Spinal cord (tissue), 10 donors: Measurements from ENCODE around the gene GMDS. TPM values are rescaled to one million over a fixed set of nuclear protein-coding genes. Genes with fewer than 3 reads are reported as not detected.

ENCODE experiments used
- DNase-seq, 6 donors: peaks; one replicate each; pipeline versions ENCODE4 v3.0.0 to v3.0.0-alpha.2; 2013 to 2015; ENCODE audit warnings: low spot score in 6 of 6, low read depth in 4 of 6
- H3K27ac ChIP-seq: one replicate; pipeline ENCODE4 v1.5.1; 2013; ENCODE audit warnings: low read depth, low read length, control low read depth
- H3K27me3 ChIP-seq: one replicate; pipeline ENCODE4 v1.6.1; 2013; ENCODE audit warnings: low read length; ENCODE audit not compliant: control insufficient read depth, insufficient read depth
- H3K36me3 ChIP-seq: one replicate; pipeline ENCODE4 v1.6.1; 2013; ENCODE audit warnings: low read length; ENCODE audit not compliant: control insufficient read depth, insufficient read depth
- H3K4me1 ChIP-seq: one replicate; pipeline ENCODE4 v1.6.1; 2013; ENCODE audit warnings: low read length; ENCODE audit not compliant: control insufficient read depth, insufficient read depth
- H3K4me3 ChIP-seq: one replicate; pipeline ENCODE4 v1.5.1; 2013; ENCODE audit warnings: low read depth, low read length, control low read depth
- H3K9me3 ChIP-seq: one replicate; pipeline ENCODE4 v1.6.1; 2013; ENCODE audit warnings: low read length; ENCODE audit not compliant: control insufficient read depth, insufficient read depth
- WGBS: methylation state at CpG from one replicate; pipeline ENCODE4 v1.1.5; 2013; ENCODE audit warnings: missing lambda C conversion rate; ENCODE audit not compliant: insufficient coverage; 5-methylcytosine and 5-hydroxymethylcytosine counted together
- polyA plus RNA-seq, 2 donors: library from polyadenylated mRNA; unstranded; fragments of 120-200 nt; gene quantifications; one replicate each; pipeline ENCODE4 v1.2.1, GENCODE V29; 2013; ENCODE audit not compliant: insufficient read length in 2 of 2
- total RNA-seq, 2 donors: library from RNA; depleted of rRNA in 1 of 2; stranded (reverse); fragments of 120-200 nt in 1 of 2; fragments of >200 nt in 1 of 2; gene quantifications; one replicate each; pipeline versions ENCODE4 v1.2.3 to v1.2.4, GENCODE V29; 2013 to 2014
- donor health status: healthy.

The GMDS gene
- total and polyA plus RNA-seq, 4 donors: 35.3 to 87.4 (median 49.6) TPM

DNA sequence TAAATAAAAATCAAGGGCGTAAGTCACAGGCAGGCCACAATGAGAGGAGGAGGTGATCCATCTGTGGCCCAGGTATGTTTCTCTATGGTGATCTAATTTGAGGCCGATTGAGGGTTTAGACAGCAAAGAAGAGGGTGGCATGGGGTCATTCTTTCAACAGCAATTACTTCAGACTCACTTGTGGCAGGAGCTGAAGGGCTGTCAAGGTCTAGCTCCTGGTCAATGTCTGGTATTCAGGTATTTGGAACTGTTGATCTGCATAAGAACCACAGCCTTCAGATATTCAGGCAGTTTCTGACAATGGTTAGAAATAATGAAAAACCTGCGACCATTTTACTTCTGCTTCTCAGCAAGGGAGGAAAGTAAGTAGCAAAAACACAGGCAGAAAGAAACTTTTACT is 376.1 kb downstream of the GMDS start:
- peak overlapping the region; percentile 74 for H3K27ac ChIP-seq
- H3K4me1 ChIP-seq: peaks cover 16% of the 10 kb centered on the region
- no CpG with 5 or more reads among the region's 3 CpGs for WGBS
- H3K36me3 ChIP-seq: no peaks in the 10 kb centered on the region
- no peaks in the 10 kb centered on the region for H3K9me3 ChIP-seq
- H3K4me3 ChIP-seq: no peak overlapping the region
- peaks cover 26% of the 10 kb centered on the region for H3K27me3 ChIP-seq
- DNase-seq: no peak

DNA sequence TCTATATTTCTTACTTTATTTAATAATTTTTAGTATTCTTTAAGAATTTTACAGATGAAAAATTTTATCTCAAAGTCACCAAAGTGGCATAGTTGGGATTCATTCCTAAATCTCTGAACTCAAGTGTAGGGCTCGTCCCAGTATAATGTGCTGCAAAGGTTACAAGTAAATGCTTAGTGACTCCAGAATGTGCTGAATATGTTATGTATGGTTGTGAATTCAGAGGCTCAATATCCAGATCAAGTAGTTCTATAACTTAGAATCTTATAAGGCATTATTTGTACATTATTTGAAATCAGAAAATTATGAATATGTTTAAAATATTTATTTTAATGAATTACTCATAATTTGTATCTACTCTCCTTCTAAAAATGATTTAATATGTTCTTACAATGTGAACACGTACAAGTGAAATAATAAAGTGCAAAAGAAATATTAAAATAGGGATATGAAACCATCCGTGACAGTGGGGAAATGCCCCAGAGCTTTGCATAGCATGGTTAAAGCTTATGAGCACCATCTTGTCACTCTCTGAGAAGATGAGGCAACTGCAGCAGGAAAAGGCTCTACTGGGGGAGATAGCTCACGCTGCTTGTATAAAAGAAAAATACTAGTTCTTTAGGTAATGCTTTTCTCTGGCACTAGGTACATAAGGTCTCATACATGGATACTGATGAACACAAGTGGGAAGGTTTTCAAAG is 376.7 kb downstream of the GMDS start:
- Histone ChIP-seq H3K4me1 (peaks cover 13% of the 10 kb centered on the region), H3K4me3 (no peak overlapping the region), H3K36me3 (no peaks in the 10 kb centered on the region), H3K9me3 (no peaks in the 10 kb centered on the region), H3K27ac (no peak overlapping the region), H3K27me3 (peaks cover 23% of the 10 kb centered on the region)
- DNase-seq: no peak
- WGBS: 100% methylated on average over 2 of the region's 4 CpGs

DNA sequence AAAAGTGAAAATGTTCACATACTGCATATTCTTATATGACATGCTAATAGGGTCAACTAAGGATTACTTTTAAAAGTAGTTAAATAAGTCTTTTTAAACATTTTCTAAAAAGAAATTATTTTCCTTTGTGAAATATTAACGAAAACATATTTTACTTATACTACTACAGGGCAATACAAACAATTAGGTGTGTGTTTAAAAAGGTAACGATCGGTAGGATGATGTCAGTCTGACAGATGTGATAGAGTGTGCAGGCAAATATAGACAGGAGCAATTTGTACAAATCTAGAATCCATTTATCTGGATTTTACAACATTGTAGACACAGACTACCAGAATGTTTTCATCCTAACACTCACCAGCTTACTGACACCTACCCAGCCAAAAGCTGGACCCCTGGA is 378.2 kb downstream of the GMDS start:
- Histone ChIP-seq H3K27ac (no peak overlapping the region), H3K9me3 (no peaks in the 10 kb centered on the region), H3K4me1 (peaks cover 7% of the 10 kb centered on the region), H3K4me3 (no peak overlapping the region), H3K36me3 (no peaks in the 10 kb centered on the region), H3K27me3 (peaks cover 23% of the 10 kb centered on the region)
- DNase-seq: no peak
- no CpG with 5 or more reads among the region's 3 CpGs for WGBS

DNA sequence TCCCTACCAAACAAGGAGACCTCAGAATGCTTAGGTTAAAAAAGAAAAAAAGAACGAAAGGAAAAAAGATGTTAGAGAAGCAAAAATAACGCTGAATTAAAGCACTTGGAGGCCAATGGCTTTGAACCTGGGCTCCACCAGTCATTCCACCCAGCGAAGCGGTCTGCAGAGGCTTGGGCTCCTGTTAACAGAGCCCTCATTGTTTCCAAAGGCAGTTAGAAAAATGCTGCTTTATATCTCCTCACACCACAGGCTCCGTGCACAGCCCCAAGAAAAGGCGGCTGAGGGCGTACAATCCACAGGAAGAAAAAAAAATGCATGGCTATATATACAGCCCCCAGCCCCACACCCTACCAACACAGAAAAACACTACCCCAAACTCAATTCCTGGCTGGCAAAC is 379.8 kb downstream of the GMDS start:
- H3K9me3 ChIP-seq: no peaks in the 10 kb centered on the region
- DNase-seq: peak in 2 of 6 donors; percentile 42 to 63
- peaks cover 29% of the 10 kb centered on the region for H3K27me3 ChIP-seq
- H3K4me1 ChIP-seq: peaks cover 7% of the 10 kb centered on the region
- H3K4me3 ChIP-seq: no peak overlapping the region
- peak overlapping the region; percentile 50 for H3K27ac ChIP-seq
- no peaks in the 10 kb centered on the region for H3K36me3 ChIP-seq
- no CpG with 5 or more reads among the region's 7 CpGs for WGBS

DNA sequence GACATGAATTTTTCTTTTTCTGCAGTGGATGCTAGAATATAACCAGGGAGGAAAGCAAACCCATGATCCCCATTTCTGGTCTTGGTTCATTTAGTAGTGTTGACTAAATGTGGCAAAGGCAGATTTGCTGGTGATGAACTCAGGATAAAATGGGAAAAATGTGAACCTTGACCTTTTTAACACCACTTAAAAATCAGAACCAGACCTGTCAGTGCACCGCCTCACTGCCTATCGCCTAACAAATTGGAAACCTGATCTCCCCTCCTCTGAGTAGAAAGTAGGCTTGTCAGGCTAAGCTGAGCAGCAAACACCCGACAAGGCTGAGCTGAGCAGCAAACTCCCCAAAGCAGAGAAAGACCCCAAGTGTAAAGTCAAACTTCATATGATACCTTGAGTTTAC is 380.9 kb downstream of the GMDS start:
- Histone ChIP-seq H3K4me3 (no peak overlapping the region), H3K9me3 (no peaks in the 10 kb centered on the region), H3K27me3 (peaks cover 23% of the 10 kb centered on the region), H3K36me3 (no peaks in the 10 kb centered on the region), H3K27ac (peak overlapping the region; percentile 50), H3K4me1 (peaks cover 7% of the 10 kb centered on the region)
- no CpG with 5 or more reads among the region's 3 CpGs for WGBS
- no peak for DNase-seq

DNA sequence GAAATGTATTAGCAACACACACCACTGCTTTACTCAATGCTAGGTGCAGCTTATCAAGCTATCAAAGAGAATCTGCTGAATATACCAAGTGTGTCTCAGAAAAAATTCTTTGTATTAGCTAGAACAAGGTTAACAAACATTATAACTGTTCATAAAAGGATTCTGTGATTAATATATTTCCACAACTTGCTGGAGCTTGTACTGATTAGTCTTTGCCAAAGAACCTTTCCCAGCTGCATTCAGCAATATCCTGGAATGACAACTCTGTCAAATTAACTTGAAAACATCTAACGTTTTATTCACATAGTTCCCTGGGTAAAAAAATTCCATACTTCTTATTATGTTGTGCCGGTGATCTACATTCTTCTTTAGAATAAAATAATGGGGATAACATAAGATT is 383.0 kb downstream of the GMDS start:
- H3K36me3 ChIP-seq: no peaks in the 10 kb centered on the region
- no peak overlapping the region for H3K27ac ChIP-seq
- H3K4me1 ChIP-seq: peaks cover 7% of the 10 kb centered on the region
- no peaks in the 10 kb centered on the region for H3K9me3 ChIP-seq
- no peak for DNase-seq
- no peak overlapping the region for H3K4me3 ChIP-seq
- peaks cover 24% of the 10 kb centered on the region for H3K27me3 ChIP-seq
- WGBS: no CpG with 5 or more reads among the region's 2 CpGs

DNA sequence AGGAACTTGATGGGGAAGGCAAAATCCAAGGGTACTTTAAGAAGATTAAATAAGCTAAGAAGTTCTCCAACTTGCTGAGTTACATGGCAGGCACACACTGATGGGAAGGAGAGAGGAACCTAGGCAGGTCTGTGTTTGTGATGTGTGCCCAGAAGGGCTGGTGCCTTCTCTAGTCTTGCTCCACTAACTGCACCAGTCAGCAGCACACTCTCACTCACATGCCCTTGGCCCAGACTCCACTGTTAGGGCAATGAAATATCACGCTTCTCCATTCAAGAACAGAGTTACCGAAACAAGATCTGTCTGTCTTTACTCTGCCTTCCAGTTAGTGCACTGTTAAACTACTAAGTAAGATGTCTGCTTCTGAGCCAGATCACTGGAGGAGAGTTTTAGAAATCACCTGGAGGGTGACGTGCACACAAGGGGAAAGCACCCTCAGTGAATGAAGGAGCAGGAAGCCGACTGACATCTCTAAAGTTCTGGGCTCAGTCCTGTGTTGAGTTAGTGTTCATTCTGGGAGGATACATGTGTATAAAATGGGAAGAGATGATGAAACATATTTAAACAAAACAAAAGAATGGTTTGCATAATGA is 384.6 kb downstream of the GMDS start:
- DNase-seq: no peak
- Histone ChIP-seq H3K27ac (no peak overlapping the region), H3K27me3 (peaks cover 27% of the 10 kb centered on the region), H3K9me3 (no peaks in the 10 kb centered on the region), H3K4me3 (no peak overlapping the region), H3K36me3 (no peaks in the 10 kb centered on the region), H3K4me1 (peaks cover 5% of the 10 kb centered on the region)
- 94% methylated on average over 4 of the region's 4 CpGs for WGBS

DNA sequence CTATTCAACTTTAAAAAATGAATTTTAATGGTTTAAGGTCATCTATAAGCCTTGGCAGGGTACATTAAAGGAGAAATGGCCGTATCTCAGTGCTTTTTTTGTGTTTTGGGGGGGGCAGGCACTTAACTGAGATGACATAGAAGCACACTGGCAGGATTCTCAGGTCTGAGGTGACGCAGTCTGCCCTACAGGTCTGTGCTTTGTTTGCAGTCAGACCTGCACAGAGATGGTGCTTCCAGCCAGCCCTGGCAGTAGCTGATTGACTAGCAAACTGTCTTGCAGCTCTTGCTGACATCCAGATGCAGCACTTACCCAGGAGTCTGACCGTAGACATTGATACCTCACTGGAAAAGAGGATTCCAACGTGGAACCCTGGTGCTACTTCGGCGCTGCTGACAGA is 386.5 kb downstream of the GMDS start:
- Histone ChIP-seq H3K27ac (peak overlapping the region; percentile 59), H3K36me3 (no peaks in the 10 kb centered on the region), H3K4me1 (no peaks in the 10 kb centered on the region), H3K9me3 (no peaks in the 10 kb centered on the region), H3K27me3 (peaks cover 30% of the 10 kb centered on the region), H3K4me3 (no peak overlapping the region)
- no peak for DNase-seq
- WGBS: 83% methylated on average over 4 of the region's 6 CpGs

DNA sequence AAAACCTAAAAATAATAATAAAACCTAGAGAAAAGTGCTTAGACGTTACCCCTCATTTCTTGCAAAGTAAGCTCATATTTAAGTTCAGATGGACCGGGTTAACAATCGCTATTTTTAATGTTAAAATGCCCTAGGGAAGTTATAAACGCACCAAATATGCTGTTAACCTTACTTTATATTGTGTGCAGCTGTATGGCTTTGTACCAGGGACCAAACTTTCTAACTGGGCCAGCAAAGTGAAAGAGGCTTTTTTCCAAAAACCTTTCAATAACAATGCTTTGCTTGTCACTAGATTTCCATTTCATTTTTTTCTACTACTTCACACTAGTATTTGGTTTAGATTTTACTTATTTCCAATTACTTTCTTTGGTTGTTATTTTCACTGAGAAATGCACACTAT is 387.2 kb downstream of the GMDS start:
- Histone ChIP-seq H3K9me3 (no peaks in the 10 kb centered on the region), H3K36me3 (no peaks in the 10 kb centered on the region), H3K4me1 (no peaks in the 10 kb centered on the region), H3K27ac (peak overlapping the region; percentile 59), H3K27me3 (peaks cover 30% of the 10 kb centered on the region), H3K4me3 (no peak overlapping the region)
- WGBS: no CpG with 5 or more reads among the region's 4 CpGs
- DNase-seq: no peak

DNA sequence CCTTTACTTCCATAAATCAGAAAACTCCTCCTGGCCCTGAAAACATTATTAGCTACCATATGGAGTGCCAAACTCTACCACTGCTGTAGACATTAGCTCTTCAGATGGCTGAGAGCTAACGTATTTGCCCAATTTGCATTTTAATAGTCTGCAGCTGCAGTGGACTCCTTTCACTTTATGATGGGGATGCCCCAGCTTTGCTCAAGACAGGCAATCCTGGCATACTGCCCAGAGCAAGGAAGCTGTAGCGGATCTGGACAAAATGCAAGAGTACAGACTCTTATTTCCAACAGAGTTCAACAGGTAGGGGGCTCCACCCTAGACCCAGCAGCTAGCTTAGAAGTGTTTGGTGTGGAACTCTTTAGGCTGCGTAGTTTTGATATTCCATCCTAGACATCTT is 389.0 kb downstream of the GMDS start:
- no peak overlapping the region for H3K4me3 ChIP-seq
- no peaks in the 10 kb centered on the region for H3K4me1 ChIP-seq
- WGBS: 5% methylated on average over 2 of the region's 3 CpGs
- no peaks in the 10 kb centered on the region for H3K9me3 ChIP-seq
- H3K27me3 ChIP-seq: peaks cover 37% of the 10 kb centered on the region
- peak in 4 of 6 donors; percentile 53 to 92 (median 74) for DNase-seq
- H3K36me3 ChIP-seq: no peaks in the 10 kb centered on the region
- H3K27ac ChIP-seq: peak overlapping the region; percentile 13
